SU-DHL-6 (cell line): ENCODE data around the gene NDUFS8.
"Not testable (repeated sequence)": the region's sequence is repeated elsewhere in the genome, so short reads cannot be mapped to it uniquely, and the experiment has no call there.

Experiments
- CTCF ChIP-seq: fragments of 200-600 bp; sonication (generic); IDR thresholded peaks from one replicate; pipeline ENCODE4 v1.5.1; 2017; ENCODE audit warnings: antibody characterized with exemption, mild to moderate bottlenecking, low read length, moderate library complexity; ENCODE audit not compliant: insufficient read depth, poor library complexity, severe bottlenecking
- EZH2phosphoT487 ChIP-seq: fragments of 200-600 bp; sonication (generic), shearing (Covaris generic); conservative IDR thresholded peaks from 2 replicates; pipeline ENCODE4 v1.6.1; 2018; ENCODE audit warnings: mild to moderate bottlenecking, antibody characterized with exemption, low read length, moderate library complexity, mixed read lengths

GRCh38 chr11:67993821-67994220 lies 36.7 kb upstream of the NDUFS8 start:
- TF ChIP-seq CTCF, result peak; percentile 20
- not testable (repeated sequence) for TF ChIP-seq EZH2phosphoT487
